ENCODE measurements around the gene GFER.

- TF ChIP-seq CTCF (IDR thresholded peaks at IDR 0.05) (no peak), POLR2A (IDR thresholded peaks at IDR 0.05) (no peak)
Observed at GRCh38 chr16:2019921-2020831, 36.2 kb downstream of the GFER start.
